Testis (tissue), 2 donors: ENCODE results near the gene DNALI1.

Experiments
- CTCF ChIP-seq, 3 experiments: fragments of 450-650 bp in 2 of 3; fragments of 200-600 bp in 1 of 3; sonication (generic) in 1 of 3; IDR thresholded peaks; one replicate each; pipeline ENCODE4 v1.5.1; 2016 to 2019; ENCODE audit warnings: antibody characterized with exemption in 3 of 3, mild to moderate bottlenecking in 2 of 3, moderate library complexity in 1 of 3
- POLR2A ChIP-seq: fragments of 450-650 bp; IDR thresholded peaks from one replicate; pipeline ENCODE4 v1.6.1; 2017; ENCODE audit warnings: antibody characterized with exemption, mild to moderate bottlenecking, moderate library complexity

- TF ChIP-seq CTCF (IDR thresholded peaks at IDR 0.05) (no peak), POLR2A (no peak)
Measured at GRCh38 chr1:37549341-37549740, 7.4 kb upstream of the DNALI1 start.
